HG03460 (cell line): ENCODE results near the gene DLL4.

Source experiments
- ATAC-seq: cut with Tn5 transposase; IDR thresholded peaks from one replicate; pipeline ENCODE4 v1.9.1; 2021; ENCODE audit not compliant: unreplicated experiment

Gene DLL4

DNA sequence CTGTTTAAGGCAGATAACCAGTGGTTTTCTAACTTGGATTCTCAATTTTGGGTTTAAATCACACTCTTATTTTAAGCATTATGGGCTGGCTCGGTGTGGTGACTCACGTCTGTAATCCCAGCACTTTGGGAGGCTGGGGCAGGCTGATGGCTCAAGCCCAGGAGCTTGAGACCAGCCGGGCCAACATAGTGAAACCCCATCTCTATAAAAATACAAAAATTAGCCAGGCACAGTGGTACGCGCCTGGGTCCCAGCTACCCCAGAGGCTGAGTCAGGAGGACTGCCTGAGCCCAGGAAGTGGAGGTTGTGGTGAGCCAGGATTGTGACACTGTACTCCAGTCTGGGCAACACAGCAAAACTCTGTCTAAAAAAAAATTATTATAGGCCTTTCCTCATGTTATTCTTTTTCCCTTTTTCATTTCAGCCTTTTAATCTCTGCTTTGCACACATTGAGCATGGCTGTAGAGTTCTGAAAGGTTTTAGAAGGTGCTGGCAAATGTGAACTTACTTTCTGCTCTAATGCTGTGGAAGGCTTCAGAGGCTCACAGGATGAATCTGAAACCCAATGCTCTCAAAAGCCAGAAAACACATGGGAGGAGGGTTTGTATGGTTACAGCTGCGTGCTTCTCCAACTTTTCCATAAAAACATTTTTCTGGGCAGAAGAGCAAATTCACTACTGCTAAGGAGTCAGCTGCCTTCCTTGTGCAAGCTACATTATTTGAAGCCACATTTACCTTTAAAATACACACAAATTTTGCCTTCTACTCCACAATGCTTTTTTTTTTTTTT lies 56.6 kb downstream of the DLL4 start:
- ATAC-seq: no peak

GRCh38 chr15:40986820-40987219 lies 57.7 kb downstream of the DLL4 start:
- no peak for ATAC-seq

DNA sequence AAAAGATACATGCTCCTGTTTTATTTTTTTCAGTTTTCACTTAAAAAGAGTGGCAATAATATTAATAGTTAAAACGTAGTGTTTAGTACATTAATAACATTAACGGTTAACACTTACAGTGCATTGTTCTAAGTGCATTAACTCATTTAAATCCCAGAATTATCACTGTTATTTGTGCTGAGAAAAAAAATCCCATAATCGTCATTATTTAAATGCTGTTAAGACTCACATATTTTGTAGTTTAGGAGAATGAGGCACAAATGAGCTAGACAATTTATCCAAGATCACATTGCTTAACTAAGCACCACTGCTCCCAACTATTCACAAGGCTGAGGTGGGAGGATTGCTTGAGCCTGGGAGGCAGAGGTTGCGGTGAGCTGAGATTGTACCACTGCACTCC lies 59.0 kb downstream of the DLL4 start:
- ATAC-seq: no peak
